ENCODE data around the gene GPR39.

Gene GPR39

DNA sequence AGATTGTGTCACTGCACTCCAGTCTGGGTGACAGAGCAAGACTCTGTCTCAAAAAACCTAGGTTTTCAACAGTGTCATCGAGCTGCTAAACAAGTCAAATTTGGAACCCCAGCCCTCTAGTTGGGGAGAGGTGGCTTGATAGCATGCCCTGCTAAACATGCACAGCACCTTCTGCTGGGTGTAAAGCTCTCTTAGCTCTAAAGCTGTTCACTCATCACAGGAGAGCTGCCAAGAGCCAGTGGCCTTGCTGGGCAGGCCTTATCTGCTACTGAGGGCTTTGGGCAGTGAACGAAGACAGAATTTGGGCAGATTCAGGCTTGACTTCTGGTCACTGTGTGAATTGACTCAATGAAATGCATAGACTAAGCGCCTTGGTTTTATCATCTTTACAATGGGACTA is 152.1 kb downstream of the GPR39 start:
- in situ Hi-C loops (cut with HindIII; ENCODE audit: low pct_ligation_motif_present, low sequenced_read_pairs) = no loop called here
- TF ChIP-seq, protein P1, sequence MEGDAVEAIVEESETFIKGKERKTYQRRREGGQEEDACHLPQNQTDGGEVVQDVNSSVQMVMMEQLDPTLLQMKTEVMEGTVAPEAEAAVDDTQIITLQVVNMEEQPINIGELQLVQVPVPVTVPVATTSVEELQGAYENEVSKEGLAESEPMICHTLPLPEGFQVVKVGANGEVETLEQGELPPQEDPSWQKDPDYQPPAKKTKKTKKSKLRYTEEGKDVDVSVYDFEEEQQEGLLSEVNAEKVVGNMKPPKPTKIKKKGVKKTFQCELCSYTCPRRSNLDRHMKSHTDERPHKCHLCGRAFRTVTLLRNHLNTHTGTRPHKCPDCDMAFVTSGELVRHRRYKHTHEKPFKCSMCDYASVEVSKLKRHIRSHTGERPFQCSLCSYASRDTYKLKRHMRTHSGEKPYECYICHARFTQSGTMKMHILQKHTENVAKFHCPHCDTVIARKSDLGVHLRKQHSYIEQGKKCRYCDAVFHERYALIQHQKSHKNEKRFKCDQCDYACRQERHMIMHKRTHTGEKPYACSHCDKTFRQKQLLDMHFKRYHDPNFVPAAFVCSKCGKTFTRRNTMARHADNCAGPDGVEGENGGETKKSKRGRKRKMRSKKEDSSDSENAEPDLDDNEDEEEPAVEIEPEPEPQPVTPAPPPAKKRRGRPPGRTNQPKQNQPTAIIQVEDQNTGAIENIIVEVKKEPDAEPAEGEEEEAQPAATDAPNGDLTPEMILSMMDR (IDR thresholded peaks at IDR 0.05; ENCODE audit: low read depth, low read length, missing control alignments) = no peak
- Histone ChIP-seq H3K36me3 (replicated peaks) (no peaks in the 10 kb centered on the region), H3K27me3 (replicated peaks) (no peaks in the 10 kb centered on the region), H3K4me3 (ENCODE audit: low read depth, low read length) (no peak overlapping the region), H3K27ac (no peak overlapping the region)
- DNase-seq = no peak

DNA sequence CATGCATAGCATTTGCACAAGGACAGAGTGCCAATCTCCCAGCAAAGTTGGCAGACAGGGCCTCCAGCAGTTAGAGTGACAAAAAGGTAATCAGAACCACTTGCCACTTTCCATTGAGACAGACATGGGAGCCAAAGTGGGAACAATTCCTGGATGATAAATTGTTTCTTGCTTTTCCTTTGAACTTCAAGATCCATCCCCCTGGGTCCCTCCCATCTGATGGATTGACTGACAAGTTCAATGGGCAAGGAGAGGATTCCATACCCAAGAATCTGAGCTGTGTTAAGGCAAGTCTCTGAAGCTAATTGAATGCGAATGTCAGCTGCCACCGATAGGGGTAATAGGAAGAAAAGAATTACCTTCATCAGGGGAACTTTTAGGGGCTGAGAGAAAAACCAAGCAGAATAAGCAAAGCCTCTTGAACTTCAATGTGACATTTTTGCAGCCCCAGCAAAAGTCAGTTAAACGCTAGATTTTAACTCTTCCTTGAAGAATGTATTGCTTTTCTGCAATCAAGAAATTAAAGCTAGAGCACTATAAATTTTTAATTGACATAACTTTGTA is 156.9 kb downstream of the GPR39 start:
- H3K27me3 ChIP-seq (replicated peaks) = no peaks in the 10 kb centered on the region
- H3K4me3 ChIP-seq (ENCODE audit: low read depth, low read length) = no peak overlapping the region
- DNase-seq = no peak
- H3K27ac ChIP-seq = no peak overlapping the region
- in situ Hi-C loops (cut with HindIII; ENCODE audit: low pct_ligation_motif_present, low sequenced_read_pairs) = no loop called here
- H3K36me3 ChIP-seq (replicated peaks) = no peaks in the 10 kb centered on the region
- TF ChIP-seq, protein P1 (IDR thresholded peaks at IDR 0.05; ENCODE audit: low read depth, low read length, missing control alignments) = no peak

DNA sequence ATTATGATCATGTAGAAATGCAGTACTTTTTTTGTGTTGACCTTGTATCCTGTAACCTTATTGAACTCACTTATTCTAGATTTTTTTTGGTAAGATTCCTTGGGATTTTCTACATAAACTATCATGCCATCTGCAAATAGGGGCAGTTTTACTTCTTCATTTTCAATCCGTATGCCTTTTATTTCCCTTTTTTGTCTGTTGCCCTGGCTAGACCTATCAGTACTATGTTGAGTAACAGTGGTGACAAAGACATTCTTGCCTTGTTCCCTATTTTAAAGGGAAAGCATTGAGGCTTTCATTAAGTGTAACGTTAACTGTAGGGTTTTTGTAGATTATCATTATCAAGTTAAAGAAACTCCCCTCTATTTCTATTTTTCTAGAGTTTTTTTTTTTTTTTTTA is 161.1 kb downstream of the GPR39 start:
- H3K27me3 ChIP-seq (replicated peaks) = no peaks in the 10 kb centered on the region
- in situ Hi-C loops (cut with HindIII; ENCODE audit: low pct_ligation_motif_present, low sequenced_read_pairs) = no loop called here
- H3K27ac ChIP-seq = no peak overlapping the region
- no peak overlapping the region for H3K4me3 ChIP-seq (ENCODE audit: low read depth, low read length)
- no peak for DNase-seq
- no peaks in the 10 kb centered on the region for H3K36me3 ChIP-seq (replicated peaks)
- TF ChIP-seq, protein P1 (IDR thresholded peaks at IDR 0.05; ENCODE audit: low read depth, low read length, missing control alignments) = no peak

DNA sequence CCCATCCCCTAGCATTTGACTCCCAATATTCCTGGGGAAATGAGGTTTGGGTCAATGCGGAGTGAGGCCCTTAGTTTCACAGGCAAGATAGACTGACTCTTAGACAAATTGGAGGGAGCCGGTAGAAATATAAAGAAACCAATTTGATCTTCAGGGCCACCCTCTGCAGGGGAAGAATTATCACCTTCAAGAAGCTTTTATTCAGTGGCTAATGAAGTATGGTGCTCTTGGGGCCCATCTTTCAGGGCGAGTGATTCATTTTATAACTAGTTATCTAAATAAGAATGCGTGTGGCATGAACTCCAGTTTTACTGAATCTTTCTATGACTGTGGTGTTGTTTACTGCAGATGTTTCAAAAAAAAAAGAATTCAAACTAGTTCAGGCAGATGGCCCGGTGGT is 165.0 kb downstream of the GPR39 start:
- no peak overlapping the region for H3K4me3 ChIP-seq (ENCODE audit: low read depth, low read length)
- DNase-seq = no peak
- no peaks in the 10 kb centered on the region for H3K36me3 ChIP-seq (replicated peaks)
- no peak overlapping the region for H3K27ac ChIP-seq
- TF ChIP-seq, protein P1 (IDR thresholded peaks at IDR 0.05; ENCODE audit: low read depth, low read length, missing control alignments) = no peak
- H3K27me3 ChIP-seq (replicated peaks) = no peaks in the 10 kb centered on the region
- in situ Hi-C loops (cut with HindIII; ENCODE audit: low pct_ligation_motif_present, low sequenced_read_pairs) = no loop called here

DNA sequence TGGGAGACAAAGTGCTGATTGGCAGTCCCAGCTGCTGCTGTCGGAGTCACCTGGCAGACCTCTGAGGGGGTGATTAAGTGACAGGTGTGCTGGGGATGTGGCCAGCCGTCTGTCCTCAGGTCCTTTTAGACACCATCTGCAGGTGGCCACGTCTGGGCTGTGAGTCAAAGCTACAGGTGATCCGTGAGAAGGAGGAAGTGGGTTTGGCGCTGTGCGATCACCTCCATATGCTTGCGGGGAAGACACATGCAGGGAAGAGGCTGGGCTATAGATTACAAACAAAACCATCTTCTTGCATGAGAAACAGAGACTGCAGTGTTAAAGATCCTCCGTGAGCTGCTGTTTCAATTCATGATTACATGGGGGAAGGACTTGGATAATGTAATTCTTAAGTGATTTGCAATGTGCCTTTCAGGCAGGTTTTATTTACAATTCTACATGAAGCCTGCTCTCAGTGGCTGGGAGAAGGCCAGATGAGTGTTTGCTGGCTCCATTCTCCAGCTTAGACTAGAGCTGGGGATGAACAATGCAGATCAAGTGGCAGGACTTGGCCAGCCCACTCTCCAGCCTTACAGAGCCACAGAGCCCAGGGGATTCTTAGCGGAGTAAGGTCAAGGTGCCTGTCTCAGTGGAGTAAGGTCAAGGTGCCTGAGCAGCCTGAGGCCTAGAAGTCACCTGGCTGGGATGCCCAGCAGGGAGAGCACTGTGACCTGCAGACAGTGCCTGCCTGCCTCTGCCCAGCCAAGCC is 165.6 kb downstream of the GPR39 start:
- TF ChIP-seq, protein P1 (IDR thresholded peaks at IDR 0.05; ENCODE audit: low read depth, low read length, missing control alignments) = no peak
- Histone ChIP-seq H3K27ac (no peak overlapping the region), H3K36me3 (replicated peaks) (no peaks in the 10 kb centered on the region), H3K4me3 (ENCODE audit: low read depth, low read length) (no peak overlapping the region), H3K27me3 (replicated peaks) (no peaks in the 10 kb centered on the region)
- in situ Hi-C loops (cut with HindIII; ENCODE audit: low pct_ligation_motif_present, low sequenced_read_pairs) = no loop called here
- DNase-seq = no peak

Data from brain microvascular endothelial cell (primary cell).